ENCODE data around the gene HBEGF. TPM values are rescaled to one million over a fixed set of nuclear protein-coding genes. Genes with fewer than 3 reads are reported as not detected.
A peak's percentile ranks its signal among the peaks of the same experiment; 100 is the strongest.

Gene HBEGF
- total RNA-seq (2014; rRNA removed; shearing (Covaris generic); ENCODE audit: low replicate concordance): 27.9 and 40.0 TPM in 2 replicates

DNA sequence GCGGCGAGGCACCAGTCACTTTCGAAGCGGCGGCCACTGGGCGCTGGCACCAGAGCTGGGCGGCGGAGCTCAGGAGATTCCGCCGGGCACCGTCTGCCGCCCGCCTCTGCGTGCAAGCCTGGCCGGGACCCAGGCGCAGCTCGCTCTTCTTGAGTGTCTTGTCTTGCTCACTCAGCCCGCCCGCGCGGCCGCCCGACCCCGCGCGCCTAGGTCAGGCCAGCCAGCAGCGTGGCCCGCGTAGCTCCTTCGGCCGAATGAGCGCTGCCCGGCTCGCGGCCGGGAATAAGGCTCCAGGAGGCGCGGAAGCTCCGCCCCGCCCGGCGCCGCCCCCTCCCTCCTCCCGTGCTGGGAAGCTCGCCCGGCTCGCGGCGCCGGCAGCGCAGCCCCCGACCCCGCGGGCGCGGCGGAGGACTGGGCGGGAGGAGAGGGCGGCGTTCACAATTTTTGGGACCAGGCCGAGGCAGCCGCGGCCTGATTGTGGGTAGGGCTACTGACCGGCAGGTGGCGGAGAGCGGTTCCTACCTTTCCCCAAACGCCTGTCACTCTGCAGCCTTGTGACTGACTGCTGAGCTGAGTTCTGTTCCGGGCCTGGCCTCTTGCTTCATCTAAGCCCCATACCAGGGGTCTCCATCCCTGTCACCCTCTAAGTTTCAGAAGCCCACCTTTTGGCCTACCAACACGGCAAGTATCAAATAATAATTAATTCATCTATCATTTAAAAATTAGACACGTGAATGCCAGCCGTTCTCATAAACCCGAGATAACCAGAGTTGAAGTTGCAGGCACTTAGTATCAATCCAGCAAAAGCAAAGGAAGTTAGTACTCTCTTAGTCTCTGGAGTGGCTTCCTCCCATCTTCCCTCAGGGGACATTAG, at the start of gene HBEGF:
TSS of gene HBEGF (minus strand) at position 256 of the 874 bp plus-strand sequence. CDS start 275 bp downstream, outside the sequence.
- no peaks in the 10 kb centered on the region for H3K27me3 ChIP-seq
- no peaks in the 10 kb centered on the region for H3K9me3 ChIP-seq
- peak within 1 kb of the TSS; percentile 72 for H3K4me3 ChIP-seq
- H3K36me3 ChIP-seq: peaks cover 41% of the 10 kb centered on the region
- DNase-seq: peak; percentile 89

- Histone ChIP-seq H3K9me3 (no peaks in the 10 kb centered on the region), H3K4me3 (no peak overlapping the region), H3K27me3 (no peaks in the 10 kb centered on the region), H3K36me3 (no peaks in the 10 kb centered on the region)
- no peak for DNase-seq
These were observed 47.3 kb upstream of the HBEGF start for GRCh38 chr5:140393738-140394137.

DNA sequence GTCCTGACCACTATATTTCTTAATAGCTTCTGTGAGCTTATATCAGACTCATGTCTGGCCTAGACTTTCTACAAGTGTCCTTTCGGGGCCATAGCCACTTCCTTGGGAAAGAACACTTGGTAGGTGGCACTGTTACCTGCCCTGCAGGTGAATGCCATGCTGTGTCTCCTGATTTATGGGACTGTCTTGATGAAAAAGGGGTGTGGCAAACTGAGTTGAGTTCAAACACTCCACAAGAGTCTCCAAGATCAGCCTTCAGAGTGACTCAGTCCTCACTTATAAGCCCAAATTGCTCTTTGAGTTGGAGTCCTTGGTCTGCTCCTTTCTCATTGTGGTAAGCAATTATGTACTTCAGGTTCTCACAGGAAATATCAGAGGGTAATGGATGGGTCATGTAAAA, 45.3 kb upstream of the HBEGF start:
- Histone ChIP-seq H3K4me3 (no peak overlapping the region), H3K36me3 (no peaks in the 10 kb centered on the region), H3K27me3 (no peaks in the 10 kb centered on the region), H3K9me3 (no peaks in the 10 kb centered on the region)
- no peak for DNase-seq

DNA sequence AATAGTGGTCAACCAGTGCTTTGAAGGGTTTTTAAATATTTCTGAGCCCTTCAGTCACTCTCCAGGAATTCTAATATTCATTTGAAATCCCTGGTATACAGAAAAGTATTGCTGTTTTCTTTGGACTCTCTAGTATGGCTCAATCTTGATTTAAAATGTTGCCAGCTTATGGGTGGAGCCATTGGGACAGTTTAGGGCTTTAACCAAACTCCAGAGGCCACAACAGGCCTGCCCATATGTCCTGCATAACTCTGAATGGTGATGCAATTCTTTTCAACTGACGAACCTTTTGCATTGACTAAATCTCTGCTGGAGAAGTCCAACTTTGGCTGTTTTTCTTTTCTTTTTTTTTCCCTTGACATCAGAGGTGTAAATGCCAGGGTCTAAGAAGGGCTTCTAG, 44.9 kb upstream of the HBEGF start:
- peak; percentile 52 for DNase-seq
- Histone ChIP-seq H3K36me3 (no peaks in the 10 kb centered on the region), H3K9me3 (no peaks in the 10 kb centered on the region), H3K27me3 (no peaks in the 10 kb centered on the region), H3K4me3 (no peak overlapping the region)

GRCh38 chr5:140388052-140388451, 41.6 kb upstream of the HBEGF start:
- H3K36me3 ChIP-seq: no peaks in the 10 kb centered on the region
- no peak for DNase-seq

GRCh38 chr5:140383300-140383699, 36.9 kb upstream of the HBEGF start:
- Histone ChIP-seq H3K4me3 (no peak overlapping the region), H3K27me3 (no peaks in the 10 kb centered on the region), H3K9me3 (peaks cover 4% of the 10 kb centered on the region; the same call in 1 of the 2 replicates), H3K36me3 (no peaks in the 10 kb centered on the region)
- no peak for DNase-seq

More at GRCh38 chr5:140388052-140388451, 41.6 kb upstream of the HBEGF start:
- Histone ChIP-seq H3K9me3 (no peaks in the 10 kb centered on the region), H3K4me3 (no peak overlapping the region), H3K27me3 (no peaks in the 10 kb centered on the region)

- H3K9me3 ChIP-seq: peaks cover 4% of the 10 kb centered on the region; the same call in 1 of the 2 replicates
- no peak overlapping the region for H3K4me3 ChIP-seq
- DNase-seq: no peak
- no peaks in the 10 kb centered on the region for H3K27me3 ChIP-seq
- H3K36me3 ChIP-seq: no peaks in the 10 kb centered on the region
These were observed 36.5 kb upstream of the HBEGF start for GRCh38 chr5:140382866-140383265.

DNA sequence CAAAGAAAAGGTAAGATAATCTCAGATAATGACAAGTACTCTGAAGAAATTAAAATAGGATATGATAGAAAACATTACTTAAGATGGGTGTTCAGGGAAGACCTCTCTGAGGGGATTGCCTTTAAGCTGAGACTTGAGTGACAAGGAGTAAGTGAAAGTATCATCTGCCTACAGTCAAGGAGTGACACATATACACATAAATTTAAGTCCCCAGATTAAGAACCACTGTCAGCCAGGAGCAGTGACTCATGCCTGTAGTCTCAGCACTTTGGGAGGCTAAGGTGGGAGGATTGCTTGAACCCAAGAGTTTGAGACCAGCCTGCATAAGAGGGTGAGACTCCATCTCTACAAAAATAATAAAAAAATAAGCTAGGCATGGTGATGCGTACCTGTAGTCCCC, 35.6 kb upstream of the HBEGF start:
- no peaks in the 10 kb centered on the region for H3K27me3 ChIP-seq
- H3K9me3 ChIP-seq: peaks cover 4% of the 10 kb centered on the region; the same call in 1 of the 2 replicates
- DNase-seq: no peak

DNA sequence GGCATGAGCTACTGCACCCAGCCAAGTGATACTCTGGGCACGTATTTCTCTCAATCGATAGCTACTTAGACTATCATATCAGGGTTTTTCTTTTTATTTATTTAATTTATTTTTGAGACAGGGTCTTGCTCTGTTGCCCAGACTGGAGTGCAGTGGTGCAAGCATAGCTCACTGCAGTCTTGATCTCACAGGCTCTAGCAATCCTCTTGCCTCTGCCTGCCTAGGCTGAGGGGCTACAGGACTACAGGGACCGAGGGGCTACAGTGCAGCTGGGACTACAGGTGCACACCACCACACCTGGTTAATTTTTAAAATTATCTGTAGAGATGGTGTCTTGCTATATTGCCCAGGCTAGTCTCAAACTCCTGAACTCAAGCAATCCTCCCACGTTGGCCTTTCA, 34.9 kb upstream of the HBEGF start:
- Histone ChIP-seq H3K9me3 (peaks cover 4% of the 10 kb centered on the region; the same call in 1 of the 2 replicates), H3K36me3 (no peaks in the 10 kb centered on the region), H3K4me3 (no peak overlapping the region), H3K27me3 (no peaks in the 10 kb centered on the region)
- no peak for DNase-seq

More for the DNA sequence above, 35.6 kb upstream of the HBEGF start:
- Histone ChIP-seq H3K36me3 (no peaks in the 10 kb centered on the region), H3K4me3 (no peak overlapping the region)

DNA sequence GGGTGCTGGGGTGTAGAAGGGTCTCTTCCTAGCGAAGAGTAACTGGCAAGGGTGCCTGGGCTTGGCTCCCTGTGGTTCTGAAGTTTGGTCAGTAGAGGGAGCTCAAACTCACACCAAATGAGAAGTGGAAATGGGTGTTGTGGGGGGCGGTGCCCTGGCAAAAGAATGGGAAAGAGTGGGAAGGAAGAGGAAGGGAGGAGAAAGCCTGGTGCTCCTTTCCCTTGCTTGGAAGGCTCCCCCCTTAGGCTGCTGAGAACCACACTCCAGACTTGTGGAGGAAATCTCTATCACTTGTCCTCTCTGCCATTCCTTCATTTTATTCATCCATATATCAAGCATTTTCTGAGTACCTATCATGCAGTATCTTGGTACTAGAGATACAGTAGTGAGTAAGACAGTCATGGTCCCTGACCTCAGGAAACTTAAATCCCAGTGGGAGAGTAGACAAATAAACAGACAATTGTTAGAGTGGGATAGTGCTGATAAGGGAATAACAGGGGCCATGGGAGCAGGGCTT, 26.6 kb upstream of the HBEGF start:
- Histone ChIP-seq H3K36me3 (no peaks in the 10 kb centered on the region), H3K27me3 (no peaks in the 10 kb centered on the region), H3K4me3 (no peak overlapping the region), H3K9me3 (no peaks in the 10 kb centered on the region)
- peak; percentile 89 for DNase-seq

DNA sequence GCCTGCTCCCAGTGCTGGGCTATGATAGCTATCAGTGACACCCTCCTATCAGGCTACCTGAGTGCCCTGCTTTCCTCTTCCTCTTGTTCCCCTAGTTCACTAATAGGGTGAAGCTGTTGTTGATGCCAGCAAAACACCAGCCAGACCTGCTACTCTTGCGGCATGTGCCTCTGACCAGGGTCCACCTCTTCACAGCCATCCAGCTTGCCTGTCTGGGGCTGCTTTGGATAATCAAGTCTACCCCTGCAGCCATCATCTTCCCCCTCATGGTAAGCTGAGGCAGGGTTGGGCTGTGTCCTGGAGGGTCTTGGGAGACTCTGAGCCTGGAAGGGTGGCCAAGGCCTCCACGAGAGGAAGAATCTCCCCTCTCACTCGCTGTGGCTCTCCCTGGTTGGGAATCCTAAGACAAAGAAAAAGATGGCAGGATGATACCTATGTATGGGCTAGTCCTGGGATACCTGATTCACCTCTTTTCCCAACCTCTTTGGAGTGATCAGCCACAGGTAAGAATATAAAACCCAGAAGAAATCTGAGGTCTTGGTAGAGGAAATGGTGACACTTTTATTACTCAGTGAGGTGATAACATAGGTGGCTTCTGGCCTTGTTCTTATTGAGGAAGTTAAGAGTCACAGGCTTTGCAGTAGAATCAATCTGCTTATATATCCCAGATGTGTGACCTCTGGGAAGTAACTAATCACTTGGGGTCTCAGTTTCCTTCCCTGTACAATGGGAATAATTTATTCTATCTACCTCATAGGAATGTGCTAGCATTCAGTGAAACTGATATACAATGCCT, 25.2 kb upstream of the HBEGF start:
- H3K9me3 ChIP-seq: no peaks in the 10 kb centered on the region
- no peak overlapping the region for H3K4me3 ChIP-seq
- DNase-seq: no peak
- H3K27me3 ChIP-seq: no peaks in the 10 kb centered on the region
- no peaks in the 10 kb centered on the region for H3K36me3 ChIP-seq

GRCh38 chr5:140367256-140368013, 21.0 kb upstream of the HBEGF start:
- no peaks in the 10 kb centered on the region for H3K9me3 ChIP-seq
- H3K36me3 ChIP-seq: no peaks in the 10 kb centered on the region
- H3K27me3 ChIP-seq: no peaks in the 10 kb centered on the region
- DNase-seq: no peak
- H3K4me3 ChIP-seq: no peak overlapping the region

DNA sequence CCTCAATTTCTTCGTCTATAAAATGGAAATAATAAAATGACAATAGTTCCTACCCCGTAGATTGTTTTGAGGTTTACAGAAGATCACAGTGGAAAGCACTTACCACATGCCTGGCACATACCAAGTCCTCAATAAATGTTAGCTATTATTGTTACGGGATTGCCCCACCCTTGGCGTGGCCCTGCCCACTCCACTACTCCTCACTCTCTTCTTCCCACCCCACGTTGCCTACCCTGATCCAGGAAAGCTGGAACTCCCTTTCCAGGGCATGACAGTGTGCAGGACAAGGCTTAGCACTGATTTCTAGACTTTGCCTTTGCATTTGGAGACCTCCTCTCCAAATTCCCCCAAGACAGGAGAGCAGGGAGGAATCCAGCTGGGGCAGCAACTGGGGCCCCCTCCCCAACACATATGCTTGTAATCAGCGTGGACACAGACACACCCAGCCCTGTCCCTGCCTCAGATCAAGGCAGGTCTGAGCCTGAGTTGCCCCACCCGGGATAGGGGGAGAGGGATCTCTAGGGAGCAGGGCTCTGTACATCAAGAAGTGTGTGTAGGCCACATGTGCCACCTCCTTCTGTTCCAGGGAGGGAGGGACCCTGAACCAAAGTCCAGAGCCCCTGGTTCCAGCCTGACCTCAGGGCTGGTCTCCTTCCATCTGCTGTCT, 20.3 kb upstream of the HBEGF start:
- Histone ChIP-seq H3K9me3 (no peaks in the 10 kb centered on the region), H3K36me3 (no peaks in the 10 kb centered on the region), H3K27me3 (no peaks in the 10 kb centered on the region), H3K4me3 (no peak overlapping the region)
- DNase-seq: no peak

DNA sequence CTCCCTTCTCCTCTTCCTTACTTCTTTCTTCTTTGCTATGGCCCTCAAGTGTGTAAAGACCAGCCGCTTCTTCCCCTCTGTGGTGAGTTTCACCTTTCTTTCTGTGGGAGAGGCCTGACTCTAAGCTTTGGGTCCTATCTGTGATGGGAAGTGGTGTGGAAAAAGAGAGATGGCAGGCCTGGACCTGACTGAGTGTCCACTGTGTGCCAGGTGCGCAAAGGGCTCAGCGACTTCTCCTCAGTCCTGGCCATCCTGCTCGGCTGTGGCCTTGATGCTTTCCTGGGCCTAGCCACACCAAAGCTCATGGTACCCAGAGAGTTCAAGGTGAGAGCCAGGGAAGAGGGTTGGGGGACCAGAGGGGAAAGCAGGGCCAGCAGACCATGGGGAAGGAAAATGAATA, 19.5 kb upstream of the HBEGF start:
- DNase-seq: no peak
- Histone ChIP-seq H3K36me3 (no peaks in the 10 kb centered on the region), H3K27me3 (no peaks in the 10 kb centered on the region), H3K4me3 (no peak overlapping the region), H3K9me3 (no peaks in the 10 kb centered on the region)

DNA sequence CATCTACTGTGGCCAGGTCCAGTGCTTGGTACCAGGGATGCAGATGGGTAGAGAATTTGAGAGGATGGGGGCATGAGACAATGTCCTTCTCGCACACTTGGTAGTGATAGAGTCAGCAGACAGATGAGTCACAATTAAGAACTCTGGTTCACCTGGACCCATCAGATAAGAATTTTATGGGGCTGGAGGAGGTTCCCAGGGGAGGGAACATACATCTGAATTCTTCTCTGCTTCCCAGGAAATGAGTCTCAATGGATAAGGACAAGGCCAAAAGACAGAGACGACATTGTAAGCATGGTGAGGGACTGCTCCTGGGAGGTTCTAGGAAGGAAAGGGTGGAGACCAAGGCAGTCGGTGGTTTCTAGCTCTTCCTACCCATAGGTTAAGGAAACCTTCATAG, 18.9 kb upstream of the HBEGF start:
- Histone ChIP-seq H3K27me3 (no peaks in the 10 kb centered on the region), H3K4me3 (no peak overlapping the region), H3K9me3 (no peaks in the 10 kb centered on the region), H3K36me3 (no peaks in the 10 kb centered on the region)
- no peak for DNase-seq

- Histone ChIP-seq H3K9me3 (no peaks in the 10 kb centered on the region), H3K27me3 (no peaks in the 10 kb centered on the region), H3K4me3 (no peak overlapping the region), H3K36me3 (no peaks in the 10 kb centered on the region)
- no peak for DNase-seq
These were observed 18.0 kb upstream of the HBEGF start for GRCh38 chr5:140364472-140364765.
